H9 (cell line): Measurements from ENCODE around the gene PIM3. TPM values are rescaled to one million over a fixed set of nuclear protein-coding genes. Genes with fewer than 3 reads are reported as not detected.

Source experiments
- DNase-seq: peaks from one replicate; pipeline ENCODE4 v3.0.0-alpha.2; 2017
- H2AFZ ChIP-seq: one replicate; pipeline ENCODE4 v1.6.1; 2013; ENCODE audit warnings: mild to moderate bottlenecking, low read length, control low read depth, moderate library complexity
- H2AK5ac ChIP-seq: 2 replicates; pipeline ENCODE4 v1.6.1; 2013; ENCODE audit warnings: low read length, control low read depth, mixed read lengths; ENCODE audit not compliant: insufficient read length
- H2BK120ac ChIP-seq: one replicate; pipeline ENCODE4 v1.6.1; 2013; ENCODE audit warnings: low read depth, mild to moderate bottlenecking, low read length, control low read depth, inconsistent platforms; ENCODE audit not compliant: poor library complexity, severe bottlenecking
- H2BK12ac ChIP-seq: 2 replicates; pipeline ENCODE4 v1.6.1; 2013; ENCODE audit warnings: low read length, control low read depth, mixed read lengths, low read depth; ENCODE audit not compliant: insufficient read length
- H2BK15ac ChIP-seq: 2 replicates; pipeline ENCODE4 v1.6.1; 2013; ENCODE audit warnings: low read depth, low read length, control low read depth
- H2BK20ac ChIP-seq: one replicate; pipeline ENCODE4 v1.6.1; 2013; ENCODE audit warnings: low read depth, mild to moderate bottlenecking, low read length, control low read depth, inconsistent platforms; ENCODE audit not compliant: poor library complexity, severe bottlenecking
- H2BK5ac ChIP-seq: 2 replicates; pipeline ENCODE4 v1.6.1; 2013; ENCODE audit warnings: low read length, control low read depth, mixed read lengths; ENCODE audit not compliant: insufficient read length
- H3K14ac ChIP-seq: 2 replicates; pipeline ENCODE4 v1.6.1; 2013; ENCODE audit warnings: low read length, control low read depth; ENCODE audit not compliant: insufficient read depth
- H3K18ac ChIP-seq: 2 replicates; pipeline ENCODE4 v1.6.1; 2013; ENCODE audit warnings: low read depth, mild to moderate bottlenecking, mixed read lengths, low read length, control low read depth; ENCODE audit not compliant: insufficient read length
- H3K23ac ChIP-seq: 2 replicates; pipeline ENCODE4 v1.6.1; 2013; ENCODE audit warnings: low read length, control low read depth, mixed read lengths, low read depth; ENCODE audit not compliant: insufficient read length
- H3K23me2 ChIP-seq: 2 replicates; pipeline ENCODE4 v1.6.1; 2013; ENCODE audit warnings: low read depth, mild to moderate bottlenecking, mixed read lengths, low read length, control low read depth; ENCODE audit not compliant: insufficient read length, poor library complexity, severe bottlenecking
- H3K27ac ChIP-seq: 2 replicates; pipeline ENCODE4 v1.5.1; 2013; ENCODE audit warnings: low read length, control low read depth, mixed read lengths, low read depth; ENCODE audit not compliant: insufficient read length
- H3K27me3 ChIP-seq: 2 replicates; pipeline ENCODE4 v1.6.1; 2013; ENCODE audit warnings: low read length, control low read depth, inconsistent platforms; ENCODE audit not compliant: insufficient read depth
- H3K4ac ChIP-seq: 2 replicates; pipeline ENCODE4 v1.6.1; 2013; ENCODE audit warnings: low read depth, mild to moderate bottlenecking, control low read depth, inconsistent platforms, low read length, moderate library complexity
- H3K4me1 ChIP-seq: 2 replicates; pipeline ENCODE4 v1.6.1; 2013; ENCODE audit warnings: low read length, control low read depth, inconsistent platforms; ENCODE audit not compliant: insufficient read depth
- H3K4me2 ChIP-seq: 2 replicates; pipeline ENCODE4 v1.6.1; 2013; ENCODE audit warnings: low read length, control low read depth, mixed read lengths; ENCODE audit not compliant: insufficient read length, insufficient read depth
- H3K56ac ChIP-seq: 2 replicates; pipeline ENCODE4 v1.6.1; 2013; ENCODE audit warnings: low read depth, mild to moderate bottlenecking, mixed read lengths, low read length, control low read depth; ENCODE audit not compliant: insufficient read length
- H3K79me1 ChIP-seq: 2 replicates; pipeline ENCODE4 v1.6.1; 2013; ENCODE audit warnings: low read depth, mild to moderate bottlenecking, moderate library complexity, low read length, control low read depth, inconsistent platforms; ENCODE audit not compliant: insufficient read depth, poor library complexity, severe bottlenecking
- H3K79me2 ChIP-seq: 2 replicates; pipeline ENCODE4 v1.6.1; 2013; ENCODE audit warnings: low read length, control low read depth, inconsistent platforms; ENCODE audit not compliant: insufficient read depth
- H3K9ac ChIP-seq: 2 replicates; pipeline ENCODE4 v1.6.1; 2013; ENCODE audit warnings: low read length, control low read depth, mixed read lengths; ENCODE audit not compliant: insufficient read length; ENCODE audit errors: extremely low read depth
- H3K9me3 ChIP-seq: one replicate; pipeline ENCODE4 v1.6.1; 2013; ENCODE audit warnings: low read depth, low read length, inconsistent platforms; ENCODE audit not compliant: control insufficient read depth
- H3T11ph ChIP-seq: one replicate; pipeline ENCODE4 v1.6.1; 2013; ENCODE audit warnings: mild to moderate bottlenecking, low read length, control low read depth, inconsistent platforms
- H4K20me1 ChIP-seq: one replicate; pipeline ENCODE4 v1.6.1; 2013; ENCODE audit not compliant: control insufficient read depth, insufficient read length, insufficient read depth
- H4K5ac ChIP-seq: 2 replicates; pipeline ENCODE4 v1.6.1; 2013; ENCODE audit warnings: low read depth, mild to moderate bottlenecking, mixed read lengths, low read length, control low read depth; ENCODE audit not compliant: insufficient read length
- H4K8ac ChIP-seq: replicated peaks from 2 replicates; pipeline ENCODE4 v1.6.1; 2013; ENCODE audit warnings: low read length, control low read depth, mixed read lengths, low read depth; ENCODE audit not compliant: insufficient read length
- H4K91ac ChIP-seq: 2 replicates; pipeline ENCODE4 v1.6.1; 2013; ENCODE audit warnings: low read depth, mild to moderate bottlenecking, moderate library complexity, mixed read lengths, low read length, control low read depth; ENCODE audit not compliant: insufficient read length
- H3K27ac Mint-ChIP-seq, 3 experiments: 2 replicates in 2 of 3; 3 replicates in 1 of 3; pipeline ENCODE4 v1.8.0; 2020 to 2021; ENCODE audit warnings: mixed read lengths in 3 of 3, mild to moderate bottlenecking in 1 of 3, moderate library complexity in 1 of 3
- H3K27me3 Mint-ChIP-seq: 2 replicates; pipeline ENCODE4 v1.8.0; 2021; ENCODE audit warnings: low read depth, mild to moderate bottlenecking, moderate library complexity, mixed read lengths
- H3K36me3 Mint-ChIP-seq, 3 experiments: 2 replicates in 2 of 3; 3 replicates in 1 of 3; pipeline ENCODE4 v1.8.0; 2020 to 2021; ENCODE audit warnings: low read depth in 3 of 3, mixed read lengths in 3 of 3; ENCODE audit not compliant: insufficient read depth in 1 of 3
- H3K4me1 Mint-ChIP-seq, 2 experiments: 2 replicates each; pipeline ENCODE4 v1.8.0; 2020; ENCODE audit warnings: mixed read lengths in 2 of 2
- H3K4me3 Mint-ChIP-seq, 2 experiments: 2 replicates in 1 of 2; 3 replicates in 1 of 2; pipeline ENCODE4 v1.8.0; 2020 to 2021; ENCODE audit warnings: mild to moderate bottlenecking in 2 of 2, mixed read lengths in 2 of 2, moderate library complexity in 1 of 2
- H3K9me3 Mint-ChIP-seq, 2 experiments: 2 replicates in 1 of 2; 3 replicates in 1 of 2; pipeline ENCODE4 v1.8.0; 2020; ENCODE audit warnings: mild to moderate bottlenecking in 2 of 2, mixed read lengths in 2 of 2, moderate library complexity in 1 of 2
- WGBS: extraction: QIAGEN DNeasy Blood & Tissue Kit; methylation state at CpG from one replicate; pipeline ENCODE4 v1.1.7; 2013; ENCODE audit warnings: missing lambda C conversion rate, low lambda C conversion rate, mixed read lengths; ENCODE audit not compliant: insufficient read length; ENCODE audit errors: extremely low coverage; 5-methylcytosine and 5-hydroxymethylcytosine counted together
- total RNA-seq: library from RNA; stranded (reverse); gene quantifications from 2 replicates; pipeline ENCODE4 v1.2.1, GENCODE V29; 2021
- TF ChIP-seq, protein P1 (sequence below): fragments of 200-600 bp; sonication (generic); conservative IDR thresholded peaks from 3 replicates; pipeline ENCODE4 v1.8.0; 2021; ENCODE audit warnings: antibody characterized with exemption, mild to moderate bottlenecking

PIM3 gene
- total RNA-seq, 1 experiment from 2014 or later = 43.4 TPM

GRCh38 chr22:49934160-49934890 lies 26.2 kb upstream of the PIM3 start:
- WGBS = no CpG with 5 or more reads among the region's 24 CpGs
- no peak overlapping the region for H3K9ac ChIP-seq
- no peak overlapping the region for H2BK20ac ChIP-seq
- H2AFZ ChIP-seq = no peak overlapping the region
- Mint-ChIP-seq H3K27me3 (peaks cover 23% of the 10 kb centered on the region), H3K27ac (no peak overlapping the region), H3K4me1 (peaks cover 9 to 11% of the 10 kb centered on the region in 2 experiments), H3K36me3 (no peaks in the 10 kb centered on the region), H3K4me3 (0 out of 5 replicates have a peak overlapping the region, but pooled peaks of 1 of the 2 experiments have one; percentile 19), H3K9me3 (no peaks in the 10 kb centered on the region)
- no peak overlapping the region for H3K4ac ChIP-seq
- H3K4me2 ChIP-seq = no peak overlapping the region
- no peaks in the 10 kb centered on the region for H3K9me3 ChIP-seq
- no peaks in the 10 kb centered on the region; the same call in 1 of the 2 replicates for H3K27me3 ChIP-seq
- H2BK120ac ChIP-seq = no peak overlapping the region
- H3K14ac ChIP-seq = no peak overlapping the region
- H3K23me2 ChIP-seq = peaks cover 9% of the 10 kb centered on the region
- H3K56ac ChIP-seq = no peak overlapping the region
- peak overlapping the region; percentile 64 for H2BK12ac ChIP-seq
- no peak overlapping the region for H4K8ac ChIP-seq
- TF ChIP-seq, protein P1, sequence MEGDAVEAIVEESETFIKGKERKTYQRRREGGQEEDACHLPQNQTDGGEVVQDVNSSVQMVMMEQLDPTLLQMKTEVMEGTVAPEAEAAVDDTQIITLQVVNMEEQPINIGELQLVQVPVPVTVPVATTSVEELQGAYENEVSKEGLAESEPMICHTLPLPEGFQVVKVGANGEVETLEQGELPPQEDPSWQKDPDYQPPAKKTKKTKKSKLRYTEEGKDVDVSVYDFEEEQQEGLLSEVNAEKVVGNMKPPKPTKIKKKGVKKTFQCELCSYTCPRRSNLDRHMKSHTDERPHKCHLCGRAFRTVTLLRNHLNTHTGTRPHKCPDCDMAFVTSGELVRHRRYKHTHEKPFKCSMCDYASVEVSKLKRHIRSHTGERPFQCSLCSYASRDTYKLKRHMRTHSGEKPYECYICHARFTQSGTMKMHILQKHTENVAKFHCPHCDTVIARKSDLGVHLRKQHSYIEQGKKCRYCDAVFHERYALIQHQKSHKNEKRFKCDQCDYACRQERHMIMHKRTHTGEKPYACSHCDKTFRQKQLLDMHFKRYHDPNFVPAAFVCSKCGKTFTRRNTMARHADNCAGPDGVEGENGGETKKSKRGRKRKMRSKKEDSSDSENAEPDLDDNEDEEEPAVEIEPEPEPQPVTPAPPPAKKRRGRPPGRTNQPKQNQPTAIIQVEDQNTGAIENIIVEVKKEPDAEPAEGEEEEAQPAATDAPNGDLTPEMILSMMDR = no peak
- H4K20me1 ChIP-seq = no peaks in the 10 kb centered on the region
- H3K18ac ChIP-seq = no peak overlapping the region
- no peak overlapping the region for H4K5ac ChIP-seq
- no peak for DNase-seq
- H2AK5ac ChIP-seq = no peak overlapping the region
- peaks cover 2% of the 10 kb centered on the region; the same call in 1 of the 2 replicates for H3K4me1 ChIP-seq
- H3T11ph ChIP-seq = no peak overlapping the region
- no peak overlapping the region for H2BK15ac ChIP-seq
- H2BK5ac ChIP-seq = no peak overlapping the region
- no peaks in the 10 kb centered on the region for H3K79me1 ChIP-seq
- H4K91ac ChIP-seq = no peak overlapping the region
- H3K79me2 ChIP-seq = no peaks in the 10 kb centered on the region
- no peak overlapping the region for H3K23ac ChIP-seq
- no peak overlapping the region for H3K27ac ChIP-seq
